GM10266 (cell line): ENCODE results near the gene AFAP1L1.

Experiments used
- DNase-seq: peaks from one replicate; pipeline ENCODE4 v3.0.0; 2012; ENCODE audit errors: extremely low spot score
- CTCF ChIP-seq: IDR thresholded peaks from 2 replicates; pipeline ENCODE4 v1.5.1; 2012; ENCODE audit warnings: mild to moderate bottlenecking, low read depth; ENCODE audit not compliant: control insufficient read depth, insufficient read depth; ENCODE audit errors: missing control alignments

AFAP1L1 gene

GRCh38 chr5:149301049-149301743 is 29.5 kb downstream of the AFAP1L1 start:
- no peak for DNase-seq
- TF ChIP-seq CTCF: no peak

GRCh38 chr5:149301744-149302380 is 30.2 kb downstream of the AFAP1L1 start:
- DNase-seq: no peak
- TF ChIP-seq CTCF: no peak

- TF ChIP-seq CTCF: no peak
- no peak for DNase-seq
These were observed 31.0 kb downstream of the AFAP1L1 start for GRCh38 chr5:149302641-149303040.

GRCh38 chr5:149303210-149303609 is 31.6 kb downstream of the AFAP1L1 start:
- no peak for TF ChIP-seq CTCF
- DNase-seq: no peak

- DNase-seq: no peak
- TF ChIP-seq CTCF: no peak
These were observed 32.8 kb downstream of the AFAP1L1 start for GRCh38 chr5:149304195-149305078.

GRCh38 chr5:149309354-149309753 is 37.7 kb downstream of the AFAP1L1 start:
- DNase-seq: no peak
- TF ChIP-seq CTCF: no peak
